Suprapubic skin (tissue), 4 donors: ENCODE results near the gene FILIP1L.

Experiments used
- CTCF ChIP-seq, 2 donors: fragments of 200-600 bp in 1 of 2; fragments of 450-650 bp in 1 of 2; sonication (generic) in 1 of 2; IDR thresholded peaks; one replicate each; pipeline ENCODE4 v1.5.1; 2016 to 2019; ENCODE audit warnings: antibody characterized with exemption in 2 of 2, mild to moderate bottlenecking in 1 of 2, moderate library complexity in 1 of 2
- EP300 ChIP-seq: sonication (generic); formaldehyde crosslinking; IDR thresholded peaks from one replicate; pipeline ENCODE4 v1.6.1; 2017; ENCODE audit warnings: antibody characterized with exemption
- POLR2A ChIP-seq, 2 donors: fragments of 450-650 bp; IDR thresholded peaks; one replicate each; pipeline ENCODE4 v1.6.1; 2017; ENCODE audit warnings: antibody characterized with exemption in 2 of 2, mild to moderate bottlenecking in 2 of 2, moderate library complexity in 2 of 2
- POLR2AphosphoS5 ChIP-seq, 3 donors: sonication (generic); formaldehyde crosslinking; IDR thresholded peaks; one replicate each; pipeline ENCODE4 v1.6.1; 2017; ENCODE audit warnings: antibody characterized with exemption in 3 of 3

GRCh38 chr3:99984139-99984538 is 130.2 kb downstream of the FILIP1L start:
- no peak for TF ChIP-seq CTCF (IDR thresholded peaks at IDR 0.05)
- TF ChIP-seq EP300: no peak
- TF ChIP-seq POLR2AphosphoS5 (IDR thresholded peaks at IDR 0.05): no peak
- TF ChIP-seq POLR2A (IDR thresholded peaks at IDR 0.05): no peak
